Measurements from ENCODE around the gene INPP5A. TPM values are rescaled to one million over a fixed set of nuclear protein-coding genes. Genes with fewer than 3 reads are reported as not detected.
A peak's percentile ranks its signal among the peaks of the same experiment; 100 is the strongest.

The INPP5A gene
- total RNA-seq, 1 donor: 15.9 TPM

DNA sequence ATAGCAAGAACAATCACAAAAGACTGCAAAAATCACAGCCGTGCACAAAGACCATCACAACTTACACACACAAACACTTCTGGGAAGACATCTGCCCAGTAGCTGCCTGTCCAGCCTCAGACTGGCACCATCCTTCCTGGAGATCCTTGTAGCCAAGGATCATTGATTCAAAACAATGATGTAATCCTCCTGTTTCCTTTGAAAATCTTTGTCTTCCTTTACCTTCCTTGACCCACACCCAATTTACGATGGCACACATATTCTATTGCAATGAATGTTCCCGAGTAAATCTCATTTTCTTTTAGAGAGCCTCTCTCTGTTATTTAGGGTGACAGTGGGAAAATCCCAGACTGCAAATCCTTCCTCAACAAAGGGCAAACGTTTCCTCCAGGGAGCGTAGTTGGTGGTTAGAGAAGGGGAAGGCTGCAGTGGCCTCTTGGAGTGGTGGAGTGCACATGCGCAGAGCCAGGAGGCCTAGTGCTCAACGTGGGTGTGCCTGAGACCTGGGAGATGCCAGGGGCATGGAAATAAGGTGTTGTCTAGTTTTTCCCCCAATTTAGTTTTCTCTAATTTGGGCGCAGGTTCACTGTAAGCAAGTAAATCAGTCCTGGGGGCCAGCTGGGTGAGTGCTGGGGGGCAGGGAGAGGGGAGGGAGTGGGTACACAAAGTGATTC, 3.1 kb upstream of the INPP5A start:
- no peak for DNase-seq (ENCODE audit: low read depth in 2 of 3, low spot score in 2 of 3)

DNA sequence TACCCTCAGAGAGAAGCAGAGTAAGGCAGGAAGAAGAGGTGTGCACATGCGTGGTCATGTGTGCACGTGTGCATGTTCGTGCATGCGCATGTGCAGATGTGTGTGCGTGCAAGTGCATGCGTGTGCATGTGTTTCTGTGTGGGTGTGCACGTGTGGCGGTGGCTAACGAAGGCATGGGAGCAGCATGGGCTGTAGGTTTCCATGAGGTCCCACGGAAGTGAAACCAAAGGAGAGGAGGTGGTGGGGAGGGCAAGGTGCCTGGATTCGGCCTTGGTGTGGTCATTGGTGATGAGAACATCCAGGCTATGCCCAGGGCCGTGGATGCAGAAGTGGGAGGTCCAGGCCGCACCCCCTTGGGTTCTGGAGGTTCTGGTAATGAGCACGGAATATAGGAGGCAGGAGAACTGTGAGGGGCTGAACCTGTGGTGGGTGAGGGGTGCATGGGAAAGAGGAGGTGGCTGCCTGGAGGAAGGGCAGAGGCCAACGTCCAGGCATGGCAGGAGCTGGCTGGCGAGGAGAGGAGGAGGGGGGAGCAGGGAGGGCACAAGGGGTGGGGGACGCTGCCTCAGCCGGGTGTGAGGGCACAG, 2.4 kb upstream of the INPP5A start:
- no peak for DNase-seq (ENCODE audit: low read depth in 2 of 3, low spot score in 2 of 3)

DNA sequence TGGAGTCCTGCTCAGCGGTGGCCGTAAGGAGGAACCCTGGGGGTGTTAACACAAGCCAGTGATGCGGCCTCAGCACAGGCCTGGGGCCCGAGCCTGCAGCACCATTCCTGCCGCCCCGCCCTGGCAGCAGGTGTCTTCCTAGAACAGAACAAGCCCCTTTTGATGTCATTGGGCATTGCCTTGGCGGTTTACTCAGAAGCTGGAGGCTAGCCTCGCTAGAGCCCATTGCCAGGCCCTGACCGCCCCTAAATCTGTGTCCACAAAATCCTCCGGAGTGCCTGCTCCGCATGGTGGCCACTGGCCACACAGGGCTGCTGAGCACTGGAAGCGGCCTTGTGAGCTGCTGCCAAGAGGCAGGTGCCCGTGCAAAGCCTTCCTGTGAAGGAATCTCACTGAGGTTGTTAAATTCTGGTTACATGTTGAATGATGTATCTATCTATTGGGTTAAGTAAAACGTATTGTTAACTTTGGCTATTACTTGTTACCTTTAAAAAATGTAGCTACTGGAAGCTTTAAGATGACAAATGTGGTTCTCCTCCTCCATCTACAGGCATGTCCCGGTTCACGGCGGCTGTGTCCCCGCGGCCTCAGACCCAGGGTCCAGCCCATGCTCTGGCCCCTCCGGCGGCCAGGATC, 1.2 kb upstream of the INPP5A start:
- no peak for DNase-seq (ENCODE audit: low read depth in 2 of 3, low spot score in 2 of 3)

DNA sequence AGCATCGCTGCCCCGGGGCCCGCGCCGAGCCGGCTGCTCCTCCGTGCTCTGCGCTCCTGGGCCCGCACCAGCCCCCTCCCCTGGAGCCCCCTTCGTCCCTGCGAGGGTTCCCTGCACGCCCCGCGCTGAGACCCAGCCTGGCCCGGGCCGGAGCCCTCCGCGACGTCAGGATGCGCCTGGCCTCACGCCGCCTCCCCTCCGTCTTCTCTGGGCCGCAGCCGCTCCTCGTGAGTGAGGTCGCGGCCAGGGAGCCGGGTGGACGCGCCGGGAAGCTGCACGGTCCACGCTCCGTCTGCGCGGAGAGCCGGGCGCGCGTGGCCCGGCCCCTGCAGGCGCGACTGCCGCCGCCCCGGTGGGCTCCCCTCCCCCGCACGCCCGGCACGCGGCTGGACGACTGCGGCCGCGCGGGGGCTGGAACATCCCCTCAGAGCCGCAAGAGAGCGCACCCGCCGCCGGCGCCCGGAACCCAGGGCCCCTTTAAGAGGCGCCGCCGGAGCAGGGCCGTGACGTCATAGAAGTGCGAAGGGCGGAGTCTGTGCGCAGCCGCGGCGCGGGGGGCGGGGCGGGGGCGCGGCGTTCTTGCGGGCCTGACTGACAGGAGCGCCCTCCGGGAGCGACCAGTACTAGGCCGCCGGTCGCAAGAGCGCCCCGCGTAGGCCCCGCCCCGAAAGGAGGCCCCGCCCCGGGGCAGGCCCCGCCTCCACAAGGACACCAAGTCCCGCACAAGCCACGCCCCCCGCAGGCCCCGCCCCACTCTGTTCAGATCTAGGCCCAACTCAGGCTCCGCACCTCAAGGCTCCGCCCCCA, 507 bp upstream of the INPP5A start:
- DNase-seq (ENCODE audit: low read depth in 2 of 3, low spot score in 2 of 3): peak; percentile 99 to 100 (median 99)

DNA sequence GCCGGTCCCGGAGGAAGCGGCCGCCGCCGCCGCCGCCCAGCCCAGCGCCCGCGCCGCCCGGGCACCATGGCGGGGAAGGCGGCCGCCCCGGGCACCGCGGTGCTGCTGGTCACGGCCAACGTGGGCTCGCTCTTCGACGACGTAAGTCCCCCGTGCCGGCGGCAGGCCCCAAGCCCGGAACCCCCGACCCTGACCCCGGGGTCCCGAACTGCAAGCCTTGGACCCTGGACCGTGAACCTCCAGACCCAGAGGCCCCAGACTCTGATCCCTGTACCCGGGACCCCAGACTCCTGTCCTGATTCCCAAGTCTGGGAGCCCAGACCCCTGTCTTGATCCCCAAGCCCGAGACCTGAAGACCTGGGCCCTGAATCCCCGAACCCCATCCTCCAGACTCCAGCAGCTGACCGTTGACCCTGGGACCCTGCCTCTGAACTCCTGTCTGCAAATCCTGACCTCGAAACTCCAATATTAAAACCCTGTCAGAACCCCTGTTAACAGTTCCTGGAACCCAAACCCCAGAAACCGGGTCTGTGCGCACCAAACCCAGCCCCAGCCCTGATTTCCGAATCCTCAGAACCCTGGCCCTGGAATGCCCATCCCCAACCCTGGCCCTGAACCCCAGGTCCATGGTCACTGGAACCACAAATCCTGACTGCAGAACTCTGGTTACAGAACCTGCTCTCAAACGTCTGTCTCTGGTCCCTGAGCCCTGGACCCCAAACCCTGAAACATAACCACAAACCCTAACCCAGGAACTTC, 623 bp downstream of the INPP5A start:
- DNase-seq (ENCODE audit: low read depth in 2 of 3, low spot score in 2 of 3): no peak

DNA sequence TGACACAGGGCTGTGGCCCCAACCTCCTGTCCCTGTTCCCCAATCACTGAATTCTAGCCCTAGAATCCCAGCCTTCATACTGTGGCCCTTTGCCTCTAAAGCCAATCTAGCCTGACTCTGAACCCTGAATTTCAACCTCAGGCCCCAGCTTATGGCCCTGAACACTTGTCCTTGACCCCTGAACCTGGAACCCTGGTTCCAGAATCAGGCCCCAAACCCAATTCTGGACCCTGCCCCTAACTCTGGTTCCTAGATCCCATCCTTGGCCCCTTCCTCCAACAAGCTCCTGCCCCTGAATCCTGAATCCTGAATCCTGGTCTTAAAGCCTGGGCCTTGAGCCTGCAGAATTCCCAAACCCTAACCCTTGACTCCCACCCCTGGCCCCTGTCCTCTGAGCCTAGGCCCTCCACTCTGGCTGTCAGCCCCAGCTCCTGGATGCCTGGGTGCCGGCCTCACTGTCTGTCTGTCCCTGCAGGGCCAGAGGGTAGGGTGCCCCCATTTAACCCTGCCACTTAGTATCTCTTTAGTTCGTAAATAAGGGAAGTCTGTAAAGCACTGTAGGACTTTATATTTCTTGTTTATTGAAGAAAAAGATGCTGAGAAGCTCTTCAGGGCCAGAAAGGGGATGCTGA, 1.3 kb downstream of the INPP5A start:
- DNase-seq (ENCODE audit: low read depth in 2 of 3, low spot score in 2 of 3): no peak

DNA sequence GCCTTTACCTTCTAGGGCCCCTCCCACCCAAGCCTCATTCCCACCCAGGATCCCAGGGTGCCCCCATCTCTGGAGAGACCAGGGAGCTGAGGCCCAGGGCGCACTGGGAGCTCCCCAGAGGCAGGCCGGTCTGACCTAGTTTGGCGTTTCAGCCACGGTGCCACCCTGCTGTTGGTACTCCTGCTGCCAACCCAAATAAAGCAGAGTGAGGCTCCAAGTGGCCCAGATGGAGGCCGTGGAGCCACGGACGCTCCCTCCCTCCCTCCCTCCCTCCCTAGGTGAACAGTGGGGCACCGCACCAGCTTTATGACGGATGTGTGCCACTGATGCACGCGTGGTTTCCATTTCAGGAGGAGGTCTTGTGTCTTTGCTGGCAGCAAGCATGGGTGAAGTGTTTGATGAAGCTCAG, 1.8 kb downstream of the INPP5A start:
- DNase-seq (ENCODE audit: low read depth in 2 of 3, low spot score in 2 of 3): peak in 1 of 3 donors; percentile 20

DNA sequence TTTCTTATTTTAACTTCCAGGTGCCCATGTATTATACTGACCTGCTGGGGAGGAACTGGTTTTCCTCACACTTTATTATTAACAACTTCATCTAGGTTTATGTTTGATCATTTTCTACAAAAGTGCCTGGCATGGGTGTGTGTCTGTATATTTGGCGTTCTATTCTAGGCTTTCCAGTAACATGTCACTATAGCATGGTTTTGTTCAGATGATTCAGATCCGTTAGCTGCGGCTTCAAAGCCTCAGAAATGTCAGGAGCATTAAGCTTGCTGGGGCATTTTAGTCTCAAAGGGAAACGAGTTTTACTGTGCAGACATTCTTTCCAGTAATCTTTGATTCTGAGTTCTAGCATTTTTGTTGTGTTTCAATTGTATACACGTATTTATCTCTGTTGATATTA, 2.3 kb downstream of the INPP5A start:
- DNase-seq (ENCODE audit: low read depth in 2 of 3, low spot score in 2 of 3): peak in 1 of 3 donors; percentile 25

DNA sequence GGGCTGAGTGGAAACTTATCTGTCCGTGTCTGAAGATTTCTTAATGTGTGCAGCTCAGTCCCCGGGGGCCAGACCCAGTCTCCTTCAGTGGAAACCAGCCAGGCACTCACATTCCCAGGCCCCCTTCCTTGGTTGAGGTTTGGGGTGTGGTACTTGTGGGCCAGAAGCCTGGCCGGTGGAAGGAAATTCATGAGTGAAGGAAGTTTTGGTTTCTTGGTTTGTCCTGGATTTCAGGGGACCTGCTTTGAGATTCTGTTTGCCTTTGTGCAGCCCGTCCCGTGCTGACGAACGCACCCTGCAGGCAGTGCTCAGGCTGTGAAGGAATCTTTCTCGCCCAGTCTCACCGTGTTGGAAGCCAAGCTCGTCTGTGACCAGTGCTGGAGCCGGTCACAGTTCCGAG, 2.9 kb downstream of the INPP5A start:
- no peak for DNase-seq (ENCODE audit: low read depth in 2 of 3, low spot score in 2 of 3)

DNA sequence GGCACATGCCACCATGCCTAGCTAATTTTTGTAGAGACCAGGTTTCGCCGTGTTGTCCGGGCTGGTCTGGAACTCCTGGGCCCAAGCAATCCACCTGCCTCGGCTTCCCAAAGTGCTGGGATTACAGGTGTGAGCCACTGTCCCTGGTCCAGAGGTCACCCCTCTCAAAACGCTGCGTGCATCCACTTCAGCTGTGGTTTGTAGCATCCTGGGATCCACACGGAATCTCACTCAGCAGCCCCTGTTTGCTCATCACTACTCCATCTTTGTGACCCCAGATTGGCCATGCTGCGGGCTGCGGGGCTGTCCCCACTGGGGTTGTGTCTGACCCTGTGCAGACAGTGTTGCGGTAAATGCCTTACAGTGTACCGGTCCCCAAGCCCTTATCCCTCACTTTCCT, 3.5 kb downstream of the INPP5A start:
- DNase-seq (ENCODE audit: low read depth in 2 of 3, low spot score in 2 of 3): no peak

DNA sequence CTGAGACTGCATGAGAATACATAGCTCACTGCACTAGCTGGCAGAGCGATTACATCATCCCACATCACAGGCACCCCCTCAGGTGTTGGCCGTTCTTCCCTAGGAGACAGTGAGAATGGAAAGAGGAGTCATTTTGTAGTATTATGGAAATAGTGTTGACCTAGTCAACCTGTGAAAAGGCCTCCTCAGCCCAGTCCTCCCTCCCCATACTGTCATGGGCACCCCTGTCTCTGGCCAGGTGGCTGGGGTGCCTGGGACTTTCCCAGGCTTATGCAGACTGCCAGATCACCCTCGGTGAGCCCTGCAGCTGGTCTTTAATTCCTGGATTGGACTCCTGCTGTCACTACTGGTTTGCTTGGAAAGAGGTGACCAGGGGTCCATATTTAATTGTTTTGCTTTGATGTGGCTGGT, 4.0 kb downstream of the INPP5A start:
- no peak for DNase-seq (ENCODE audit: low read depth in 2 of 3, low spot score in 2 of 3)

DNA sequence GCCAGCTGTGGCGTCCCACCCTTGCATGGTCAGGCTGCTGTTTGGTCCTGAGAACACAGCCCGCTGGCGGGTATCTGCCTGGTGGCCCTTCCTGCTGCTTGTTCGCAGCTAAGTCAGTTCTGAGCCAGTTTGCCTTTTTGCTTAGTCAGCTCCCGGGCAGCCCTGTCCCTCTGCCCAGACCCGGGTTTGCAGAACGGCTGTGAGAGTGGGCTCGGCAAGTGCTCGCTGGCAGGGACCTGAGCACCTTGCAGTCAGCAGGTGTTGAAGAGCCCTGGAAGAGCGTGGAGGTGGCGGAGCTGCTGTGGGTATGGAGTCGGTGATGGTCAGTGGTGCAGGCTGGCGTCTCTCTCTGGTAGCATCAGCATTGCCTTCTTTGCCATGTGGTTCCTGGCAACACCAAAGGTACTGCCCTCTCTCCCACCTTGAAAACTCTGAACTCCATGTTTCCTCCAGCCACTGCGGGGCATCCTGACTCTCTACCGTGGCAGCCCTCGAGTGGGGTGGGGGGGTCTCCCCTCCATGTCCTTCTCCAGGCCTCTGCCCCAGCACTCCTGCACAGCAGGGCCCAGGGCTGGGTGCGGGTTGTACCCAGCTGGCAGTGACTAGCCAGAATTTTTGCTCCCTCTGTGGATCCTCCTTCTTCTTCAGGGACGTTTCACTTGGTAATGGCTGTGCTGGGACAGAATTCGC, 4.6 kb downstream of the INPP5A start:
- peak in 1 of 3 donors; percentile 28 for DNase-seq (ENCODE audit: low read depth in 2 of 3, low spot score in 2 of 3)

DNA sequence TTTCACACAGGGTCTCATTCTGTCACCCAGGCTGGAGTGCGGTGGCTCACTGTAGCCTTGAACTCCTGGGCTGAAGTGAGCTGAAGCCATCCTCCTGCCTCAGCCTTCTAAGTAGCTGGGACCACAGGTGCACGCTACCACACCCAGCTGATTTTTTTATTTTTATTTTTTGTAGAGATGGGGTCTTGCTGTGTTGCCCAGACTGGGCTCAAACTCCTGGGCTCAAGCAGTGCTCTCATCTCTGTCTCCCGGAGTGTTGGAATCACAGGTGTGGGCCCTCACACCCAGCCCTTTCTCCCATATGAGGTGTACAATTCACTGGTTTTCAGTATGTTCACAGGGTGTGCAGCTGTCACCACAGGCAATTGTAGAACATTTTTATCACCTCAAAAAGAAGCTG, 5.2 kb downstream of the INPP5A start:
- no peak for DNase-seq (ENCODE audit: low read depth in 2 of 3, low spot score in 2 of 3)

DNA sequence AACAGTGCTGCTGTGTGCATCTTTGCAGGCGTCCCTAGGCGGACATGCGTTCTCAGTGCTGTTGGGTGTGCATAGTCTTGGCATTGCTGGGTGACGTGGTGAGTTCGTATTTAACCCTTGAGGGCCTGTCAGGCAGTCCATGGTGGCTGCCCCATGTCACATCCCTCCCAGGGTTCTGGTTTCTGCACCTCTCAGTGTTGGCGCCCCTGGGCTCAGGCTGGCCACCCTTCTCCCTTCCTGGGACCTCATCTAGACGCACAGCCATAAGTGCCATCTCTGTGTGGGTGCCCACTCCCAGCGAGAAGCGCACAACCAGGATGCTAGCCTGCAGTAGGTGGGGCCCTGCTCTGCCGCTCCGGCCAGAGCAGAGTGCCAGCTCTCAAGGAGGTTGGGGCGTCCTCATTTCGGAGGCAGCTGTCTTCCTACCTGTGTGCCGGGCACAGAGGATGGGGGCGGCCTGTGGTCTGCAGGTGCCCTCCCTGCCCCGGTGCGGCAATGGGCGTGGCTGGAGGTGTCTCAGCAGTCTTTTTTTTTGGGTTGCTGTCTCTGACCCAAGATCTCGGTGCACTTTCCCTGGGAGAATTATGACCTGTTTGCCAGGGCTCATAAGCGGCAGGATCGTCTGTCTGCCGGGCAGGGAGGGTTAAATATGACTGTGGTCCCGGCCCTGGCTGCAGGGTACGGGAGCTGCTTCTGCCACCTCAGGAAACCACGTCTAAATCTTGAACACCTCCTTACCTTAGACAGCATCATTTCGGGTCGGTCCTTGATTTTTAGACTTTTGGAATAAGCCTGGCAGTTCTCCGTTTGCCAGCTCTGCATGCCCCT, 6.5 kb downstream of the INPP5A start:
- DNase-seq (ENCODE audit: low read depth in 2 of 3, low spot score in 2 of 3): no peak

DNA sequence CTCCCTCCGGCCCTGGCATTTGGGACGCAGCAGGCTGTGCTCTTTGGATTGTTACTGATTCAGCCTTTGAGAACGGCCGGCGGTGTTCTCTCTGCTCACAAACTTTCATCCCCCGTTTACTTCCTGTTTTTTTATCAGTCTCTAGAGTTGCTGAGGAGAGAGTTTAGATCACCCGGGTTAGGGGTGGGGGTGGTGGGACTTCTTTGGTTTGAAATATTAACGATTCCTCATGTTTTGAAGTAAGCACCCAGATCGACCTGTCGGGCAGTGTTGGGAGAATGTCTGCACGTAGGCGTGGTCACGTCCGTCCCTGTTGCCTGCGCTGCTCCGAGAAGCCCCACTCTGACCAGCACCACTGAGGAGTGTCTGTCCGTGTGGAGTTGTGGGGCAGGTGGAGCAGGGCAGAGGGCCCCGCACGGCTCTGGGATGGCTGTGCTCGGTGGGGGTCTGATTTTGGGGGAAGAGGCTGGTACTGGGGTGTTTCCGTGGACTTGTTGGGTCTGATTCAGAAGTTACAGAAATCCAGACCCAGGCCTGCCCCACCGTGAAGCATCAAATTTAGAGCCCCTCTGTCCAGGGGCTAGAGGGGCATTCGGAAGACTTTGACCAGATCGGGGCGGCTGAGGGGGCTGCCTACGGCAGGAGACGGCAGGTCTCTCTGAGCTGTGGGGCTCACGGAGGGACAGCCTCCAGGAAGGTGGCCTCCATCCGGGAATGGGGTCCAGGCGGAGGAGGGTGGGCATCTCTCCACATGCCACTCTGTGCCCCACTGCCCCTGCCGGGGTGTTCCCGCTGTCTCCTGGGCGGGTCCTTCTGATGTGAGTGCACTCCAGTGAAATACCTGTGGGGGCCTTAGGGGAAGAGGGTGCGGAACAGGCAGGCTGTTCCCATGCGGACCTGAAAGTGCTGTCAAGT, 7.4 kb downstream of the INPP5A start:
- DNase-seq (ENCODE audit: low read depth in 2 of 3, low spot score in 2 of 3): peak in 1 of 3 donors; percentile 67

DNA sequence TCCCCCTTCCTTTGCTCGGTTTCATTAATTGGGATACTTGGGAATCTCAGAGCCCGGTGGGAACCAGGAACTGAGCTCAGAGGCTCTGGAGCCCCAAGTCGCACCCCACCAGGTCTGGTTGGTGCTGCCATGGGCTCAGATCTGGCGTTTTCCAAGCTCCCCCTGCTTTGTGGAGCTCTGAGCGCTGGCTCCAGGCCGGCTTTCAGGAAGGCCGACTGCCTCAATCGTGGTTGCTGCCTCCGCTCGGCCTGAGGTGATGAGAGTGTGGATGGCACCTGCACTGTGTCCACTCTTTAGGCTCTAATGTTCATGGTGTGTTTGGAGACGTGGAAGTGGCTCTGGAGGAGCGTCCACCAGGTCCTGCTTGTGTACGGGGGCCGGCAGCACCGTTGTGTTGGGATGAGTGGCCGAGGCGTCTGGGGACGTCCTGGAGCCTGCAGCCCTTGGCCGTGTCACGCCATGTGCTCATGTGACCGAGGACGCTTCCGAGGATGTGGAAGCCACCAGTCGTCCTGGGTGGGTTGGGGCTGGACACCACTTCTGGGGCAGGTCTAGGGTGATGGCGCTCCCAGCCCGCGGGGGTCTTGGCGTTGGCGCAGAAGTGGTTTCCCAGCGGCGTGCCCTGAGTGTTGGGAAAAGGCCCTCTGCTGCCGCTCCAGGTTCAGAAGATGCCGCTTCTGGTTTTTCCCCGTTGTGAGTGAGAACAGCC, 8.2 kb downstream of the INPP5A start:
- no peak for DNase-seq (ENCODE audit: low read depth in 2 of 3, low spot score in 2 of 3)
